ENCODE results near the gene MT1A. TPM values are rescaled to one million over a fixed set of nuclear protein-coding genes. Genes with fewer than 3 reads are reported as not detected.

MT1A gene
- total RNA-seq, 4 donors from 2014 or later, result 18.8 to 365 (median 93.3) TPM; not detected in 1

- DNase-seq (ENCODE audit: low spot score in 2 of 2), result no peak
- 0 to 1% methylated on average over 27 to 55 of the region's 61 CpGs for WGBS, 2 donors
- peak within 1 kb of the TSS; percentile 47 to 94 (median 84) for H3K27ac ChIP-seq
- peaks cover 0 to 24% of the 10 kb centered on the region in 2 donors for H3K27me3 ChIP-seq
- H3K9me3 ChIP-seq, result no peaks in the 10 kb centered on the region
- no peaks in the 10 kb centered on the region for H3K36me3 ChIP-seq
- peak within 1 kb of the TSS; percentile 38 to 60 (median 50) for H3K4me3 ChIP-seq
- TF ChIP-seq POLR2A (IDR thresholded peaks at IDR 0.05) (peak; percentile 47 to 56), CTCF (IDR thresholded peaks at IDR 0.05) (peak in 1 of 5 experiments; percentile 23), EP300 (IDR thresholded peaks at IDR 0.05) (peak; percentile 45 to 93)
- peaks cover 0 to 61% (median 13%) of the 10 kb centered on the region in 4 donors for H3K4me1 ChIP-seq
Measured at GRCh38 chr16:56632156-56632847, 6.2 kb upstream of the MT1A start, which contains the start of gene MT1M. Gene MT1M, plus strand, starts transcription at chr16:56632659. Its CDS starts 73 bp downstream, at chr16:56632732.

GRCh38 chr16:56632848-56633365 lies 5.6 kb upstream of the MT1A start:
- H3K9me3 ChIP-seq, result no peaks in the 10 kb centered on the region
- peak overlapping the region; percentile 38 to 60 (median 50) for H3K4me3 ChIP-seq
- WGBS, 2 donors, result 51% methylated on average over 6 of the region's 6 CpGs
- no peaks in the 10 kb centered on the region for H3K36me3 ChIP-seq
- peaks cover 0 to 29% of the 10 kb centered on the region in 2 donors for H3K27me3 ChIP-seq
- no peak for DNase-seq (ENCODE audit: low spot score in 2 of 2)
- peaks cover 0 to 64% (median 14%) of the 10 kb centered on the region in 4 donors for H3K4me1 ChIP-seq
- TF ChIP-seq CTCF (IDR thresholded peaks at IDR 0.05) (no peak), EP300 (IDR thresholded peaks at IDR 0.05) (no peak), POLR2A (IDR thresholded peaks at IDR 0.05) (no peak)
- H3K27ac ChIP-seq, result peak overlapping the region; percentile 47 to 94 (median 84)

GRCh38 chr16:56633535-56633934 lies 4.9 kb upstream of the MT1A start:
- 60 to 68% methylated on average over 6 to 7 of the region's 7 CpGs for WGBS, 2 donors
- no peak for DNase-seq (ENCODE audit: low spot score in 2 of 2)
- Histone ChIP-seq H3K4me3 (peak overlapping the region; percentile 38 to 60 (median 50)), H3K36me3 (no peaks in the 10 kb centered on the region), H3K9me3 (no peaks in the 10 kb centered on the region), H3K4me1 (peaks cover 0 to 69% (median 17%) of the 10 kb centered on the region in 4 donors), H3K27me3 (peaks cover 0 to 36% of the 10 kb centered on the region in 2 donors), H3K27ac (peak overlapping the region in 3 of 4 donors; percentile 47 to 94 (median 90))
- TF ChIP-seq POLR2A (IDR thresholded peaks at IDR 0.05) (no peak), EP300 (IDR thresholded peaks at IDR 0.05) (no peak), CTCF (IDR thresholded peaks at IDR 0.05) (no peak)

- 49 to 52% methylated on average over 47 of the region's 47 CpGs for WGBS, 2 donors
- Histone ChIP-seq H3K9me3 (no peaks in the 10 kb centered on the region), H3K27ac (peak overlapping the region in 2 of 4 donors; percentile 10 to 40), H3K4me3 (peak overlapping the region in 2 of 4 donors; percentile 20 to 37), H3K27me3 (peaks cover 0 to 47% of the 10 kb centered on the region in 2 donors), H3K4me1 (peaks cover 0 to 70% (median 23%) of the 10 kb centered on the region in 4 donors), H3K36me3 (no peaks in the 10 kb centered on the region)
- no peak for TF ChIP-seq POLR2A (IDR thresholded peaks at IDR 0.05)
- no peak for TF ChIP-seq EP300 (IDR thresholded peaks at IDR 0.05)
- no peak for TF ChIP-seq CTCF (IDR thresholded peaks at IDR 0.05)
- no peak for DNase-seq (ENCODE audit: low spot score in 2 of 2)
Measured at GRCh38 chr16:56634715-56635440, 3.6 kb upstream of the MT1A start.

All from tibial nerve (tissue), 4 donors.